Right cardiac atrium (tissue), 5 donors: ENCODE data around the gene MACIR. TPM values are rescaled to one million over a fixed set of nuclear protein-coding genes. Genes with fewer than 3 reads are reported as not detected.

ENCODE experiments used
- ATAC-seq, 2 donors: fragments of 200-7000 bp; cut with Tn5 transposase; one replicate each; pipeline versions ENCODE4 v1.8.0 to v1.9.1; 2020; ENCODE audit warnings: moderate library complexity in 2 of 2, mild to moderate bottlenecking in 1 of 2
- DNase-seq, 3 donors: peaks; one replicate each; pipeline ENCODE4 v3.0.0-alpha.2; 2020
- H3K27ac ChIP-seq: one replicate; pipeline ENCODE4 v1.5.1; 2013; ENCODE audit warnings: mild to moderate bottlenecking, low read length, control low read depth, moderate library complexity
- H3K27me3 ChIP-seq: one replicate; pipeline ENCODE4 v1.6.1; 2013; ENCODE audit not compliant: control insufficient read depth, insufficient read depth
- H3K4me1 ChIP-seq: one replicate; pipeline ENCODE4 v1.6.1; 2013; ENCODE audit warnings: low read length; ENCODE audit not compliant: control insufficient read depth, insufficient read depth
- H3K4me3 ChIP-seq: one replicate; pipeline ENCODE4 v1.5.1; 2013; ENCODE audit warnings: low read length, control low read depth
- H3K9me3 ChIP-seq: one replicate; pipeline ENCODE4 v1.6.1; 2013; ENCODE audit warnings: low read length; ENCODE audit not compliant: control insufficient read depth
- WGBS: extraction: QIAGEN DNeasy Blood & Tissue Kit; methylation state at CpG from one replicate; pipeline ENCODE4 v1.1.7; 2013; 5-methylcytosine and 5-hydroxymethylcytosine counted together
- intact Hi-C, 4 donors: fragments of 100-400 bp; cut with DNase I; formaldehyde crosslinking; loops; one replicate each; pipeline versions ENCODE4 v1.11.0 to v1.14.0; 2022 to 2023
- polyA plus RNA-seq: library from polyadenylated mRNA; stranded (reverse); fragments of 200-250 nt; gene quantifications from one replicate; pipeline ENCODE4 v1.2.3, GENCODE V29; 2013
- total RNA-seq, 4 donors: library from RNA; stranded (reverse); fragmentation: NEBNext Ultra II Directional; extraction: Animal tissue kit (Norgen Biotek cat#: 25700); gene quantifications; one replicate each; pipeline ENCODE4 v1.2.1, GENCODE V29; 2021
- donor health status: healthy with polysubstance abuse.
- donor health status: DM: no; HTN: yes; CAD: no.
- donor health status: DM: no; HTN: no; CAD: no.
- donor health status: DM: no; HTN: yes; CAD: no; lungs with severe emphysema.
- donor health status: DM: yes; HTN: yes; CAD: no.

Gene MACIR
- total and polyA plus RNA-seq, 5 donors = 3.0 to 4.8 (median 3.8) TPM

GRCh38 chr5:103293099-103293498 lies 34.5 kb downstream of the MACIR start:
- no peak for ATAC-seq
- Histone ChIP-seq H3K4me3 (no peak overlapping the region), H3K27me3 (no peaks in the 10 kb centered on the region), H3K27ac (no peak overlapping the region), H3K9me3 (no peaks in the 10 kb centered on the region), H3K4me1 (no peaks in the 10 kb centered on the region)
- DNase-seq = no peak
- 89% methylated on average over 1 of the region's 1 CpG for WGBS
- intact Hi-C loops = no loop called here

GRCh38 chr5:103293719-103294118 lies 35.2 kb downstream of the MACIR start:
- DNase-seq (no peak), ATAC-seq (no peak)
- Histone ChIP-seq H3K27ac (no peak overlapping the region), H3K4me1 (no peaks in the 10 kb centered on the region), H3K27me3 (no peaks in the 10 kb centered on the region), H3K4me3 (no peak overlapping the region), H3K9me3 (no peaks in the 10 kb centered on the region)
- intact Hi-C loops = no loop called here
- 74% methylated on average over 3 of the region's 3 CpGs for WGBS

- no peaks in the 10 kb centered on the region for H3K4me1 ChIP-seq
- no peaks in the 10 kb centered on the region for H3K9me3 ChIP-seq
- H3K4me3 ChIP-seq = no peak overlapping the region
- H3K27me3 ChIP-seq = no peaks in the 10 kb centered on the region
- DNase-seq = no peak
- intact Hi-C loops = no loop called here
- ATAC-seq = no peak
- 79% methylated on average over 5 of the region's 5 CpGs for WGBS
- H3K27ac ChIP-seq = no peak overlapping the region
Observed at GRCh38 chr5:103294906-103295305, 36.3 kb downstream of the MACIR start.

GRCh38 chr5:103295424-103295823 lies 36.9 kb downstream of the MACIR start:
- Histone ChIP-seq H3K4me1 (no peaks in the 10 kb centered on the region), H3K27me3 (no peaks in the 10 kb centered on the region), H3K4me3 (no peak overlapping the region), H3K27ac (no peak overlapping the region), H3K9me3 (no peaks in the 10 kb centered on the region)
- DNase-seq = no peak
- 92% methylated on average over 5 of the region's 5 CpGs for WGBS
- intact Hi-C loops = no loop called here
- ATAC-seq = no peak

- Histone ChIP-seq H3K4me3 (no peak overlapping the region), H3K9me3 (no peaks in the 10 kb centered on the region), H3K4me1 (no peaks in the 10 kb centered on the region), H3K27me3 (no peaks in the 10 kb centered on the region), H3K27ac (no peak overlapping the region)
- 83% methylated on average over 3 of the region's 3 CpGs for WGBS
- intact Hi-C loops = no loop called here
- ATAC-seq = no peak
- no peak for DNase-seq
Observed at GRCh38 chr5:103295871-103296270, 37.3 kb downstream of the MACIR start.

- Histone ChIP-seq H3K4me1 (no peaks in the 10 kb centered on the region), H3K27ac (no peak overlapping the region), H3K4me3 (no peak overlapping the region), H3K9me3 (no peaks in the 10 kb centered on the region), H3K27me3 (no peaks in the 10 kb centered on the region)
- intact Hi-C loops = no loop called here
- WGBS = 56% methylated on average over 1 of the region's 1 CpG
- ATAC-seq = no peak
- no peak for DNase-seq
Observed at GRCh38 chr5:103298117-103298516, 39.6 kb downstream of the MACIR start.

- no peaks in the 10 kb centered on the region for H3K4me1 ChIP-seq
- DNase-seq (no peak), ATAC-seq (no peak)
- 72% methylated on average over 4 of the region's 4 CpGs for WGBS
- H3K4me3 ChIP-seq = no peak overlapping the region
- no peaks in the 10 kb centered on the region for H3K27me3 ChIP-seq
- intact Hi-C loops = no loop called here
- no peak overlapping the region for H3K27ac ChIP-seq
- no peaks in the 10 kb centered on the region for H3K9me3 ChIP-seq
Observed at GRCh38 chr5:103298607-103299188, 40.1 kb downstream of the MACIR start.

GRCh38 chr5:103305809-103306208 lies 47.2 kb downstream of the MACIR start:
- ATAC-seq (no peak), DNase-seq (no peak)
- Histone ChIP-seq H3K4me1 (no peaks in the 10 kb centered on the region), H3K27ac (no peak overlapping the region), H3K4me3 (no peak overlapping the region), H3K27me3 (no peaks in the 10 kb centered on the region), H3K9me3 (no peaks in the 10 kb centered on the region)
- WGBS = 51% methylated on average over 4 of the region's 4 CpGs
- intact Hi-C loops = no loop called here

GRCh38 chr5:103307470-103307869 lies 48.9 kb downstream of the MACIR start:
- H3K9me3 ChIP-seq = no peaks in the 10 kb centered on the region
- H3K27me3 ChIP-seq = no peaks in the 10 kb centered on the region
- H3K27ac ChIP-seq = no peak overlapping the region
- 51% methylated on average over 3 of the region's 3 CpGs for WGBS
- DNase-seq = no peak
- H3K4me3 ChIP-seq = no peak overlapping the region
- intact Hi-C loops = no loop called here
- no peak for ATAC-seq
- H3K4me1 ChIP-seq = no peaks in the 10 kb centered on the region

- H3K27ac ChIP-seq = no peak overlapping the region
- DNase-seq = no peak
- no peak for ATAC-seq
- 69% methylated on average over 3 of the region's 3 CpGs for WGBS
- intact Hi-C loops = no loop called here
- no peak overlapping the region for H3K4me3 ChIP-seq
- H3K9me3 ChIP-seq = no peaks in the 10 kb centered on the region
- H3K4me1 ChIP-seq = no peaks in the 10 kb centered on the region
- H3K27me3 ChIP-seq = no peaks in the 10 kb centered on the region
Observed at GRCh38 chr5:103308774-103309173, 50.2 kb downstream of the MACIR start.

GRCh38 chr5:103313056-103313455 lies 54.5 kb downstream of the MACIR start:
- H3K27ac ChIP-seq = no peak overlapping the region
- DNase-seq = no peak
- intact Hi-C loops = no loop called here
- H3K27me3 ChIP-seq = no peaks in the 10 kb centered on the region
- 93% methylated on average over 3 of the region's 3 CpGs for WGBS
- no peaks in the 10 kb centered on the region for H3K9me3 ChIP-seq
- no peaks in the 10 kb centered on the region for H3K4me1 ChIP-seq
- ATAC-seq = no peak
- H3K4me3 ChIP-seq = no peak overlapping the region

GRCh38 chr5:103315455-103315854 lies 56.9 kb downstream of the MACIR start:
- H3K4me3 ChIP-seq = no peak overlapping the region
- no peaks in the 10 kb centered on the region for H3K9me3 ChIP-seq
- no peaks in the 10 kb centered on the region for H3K4me1 ChIP-seq
- no peak for ATAC-seq
- no peak overlapping the region for H3K27ac ChIP-seq
- WGBS = 73% methylated on average over 3 of the region's 3 CpGs
- intact Hi-C loops = no loop called here
- no peaks in the 10 kb centered on the region for H3K27me3 ChIP-seq
- DNase-seq = no peak
